ENCODE results near the gene ANKRD26. TPM values are rescaled to one million over a fixed set of nuclear protein-coding genes. Genes with fewer than 3 reads are reported as not detected.

ANKRD26 gene
- total and polyA plus RNA-seq, 2 of the 13 experiments (the other 11 are each of a cell fraction or from before 2014, with no cell fraction given), result 1.5 to 9.6 TPM

GRCh38 chr10:27099916-27100812 is at the start of gene ANKRD26 (continued):
- TF ChIP-seq, protein P1, sequence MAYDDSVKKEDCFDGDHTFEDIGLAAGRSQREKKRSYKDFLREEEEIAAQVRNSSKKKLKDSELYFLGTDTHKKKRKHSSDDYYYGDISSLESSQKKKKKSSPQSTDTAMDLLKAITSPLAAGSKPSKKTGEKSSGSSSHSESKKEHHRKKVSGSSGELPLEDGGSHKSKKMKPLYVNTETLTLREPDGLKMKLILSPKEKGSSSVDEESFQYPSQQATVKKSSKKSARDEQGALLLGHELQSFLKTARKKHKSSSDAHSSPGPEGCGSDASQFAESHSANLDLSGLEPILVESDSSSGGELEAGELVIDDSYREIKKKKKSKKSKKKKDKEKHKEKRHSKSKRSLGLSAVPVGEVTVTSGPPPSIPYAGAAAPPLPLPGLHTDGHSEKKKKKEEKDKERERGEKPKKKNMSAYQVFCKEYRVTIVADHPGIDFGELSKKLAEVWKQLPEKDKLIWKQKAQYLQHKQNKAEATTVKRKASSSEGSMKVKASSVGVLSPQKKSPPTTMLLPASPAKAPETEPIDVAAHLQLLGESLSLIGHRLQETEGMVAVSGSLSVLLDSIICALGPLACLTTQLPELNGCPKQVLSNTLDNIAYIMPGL (CRISPR knock-in tag; IDR thresholded peaks at IDR 0.05; ENCODE audit: borderline replicate concordance in 1 of 2, low read depth in 1 of 2), result peak; percentile 68 to 79; a peak in 2 of 4 replicates
- TF ChIP-seq GLMP (CRISPR knock-in tag; IDR thresholded peaks at IDR 0.05; ENCODE audit: borderline replicate concordance) (no peak), KLF13 (CRISPR knock-in tag; IDR thresholded peaks at IDR 0.05) (no peak), ZNF274 (CRISPR knock-in tag; IDR thresholded peaks at IDR 0.05) (peak; percentile 30; the same call in 1 of the 2 replicates), RFXAP (CRISPR knock-in tag; IDR thresholded peaks at IDR 0.05; ENCODE audit: borderline replicate concordance) (peak; percentile 49; the same call in 1 of the 2 replicates), ZNF160 (CRISPR knock-in tag; IDR thresholded peaks at IDR 0.05) (peak; percentile 60; the same call in 1 of the 2 replicates), TSC22D2 (CRISPR knock-in tag; IDR thresholded peaks at IDR 0.05; ENCODE audit: borderline replicate concordance) (no peak), HNRNPH1 (optimal IDR thresholded peaks at IDR 0.05; ENCODE audit: low read depth, low read length) (no peak), ZNF83 (CRISPR knock-in tag; IDR thresholded peaks at IDR 0.05; ENCODE audit: borderline replicate concordance) (peak; percentile 46; the same call in 1 of the 2 replicates), SUZ12 (IDR thresholded peaks at IDR 0.05; ENCODE audit: low read depth, low read length) (no peak), ZBTB46 (CRISPR knock-in tag; IDR thresholded peaks at IDR 0.05; ENCODE audit: borderline replicate concordance) (no peak), MATR3 (CRISPR knock-in tag; IDR thresholded peaks at IDR 0.05) (no peak), SRSF9 (IDR thresholded peaks at IDR 0.05; ENCODE audit: borderline replicate concordance, insufficient read depth, low read depth, low read length, poor library complexity, severe bottlenecking) (no peak), ZNF598 (CRISPR knock-in tag; IDR thresholded peaks at IDR 0.05; ENCODE audit: borderline replicate concordance) (no peak; the same call in 1 of the 2 replicates), ZBTB37 (CRISPR knock-in tag; IDR thresholded peaks at IDR 0.05) (no peak), GFI1 (CRISPR knock-in tag; IDR thresholded peaks at IDR 0.05; ENCODE audit: borderline replicate concordance) (no peak; the same call in 1 of the 2 replicates), ZNF567 (CRISPR knock-in tag; IDR thresholded peaks at IDR 0.05; ENCODE audit: borderline replicate concordance) (0 out of 2 replicates have a peak, but pooled peaks have one; percentile 29), ZNF460 (CRISPR knock-in tag; IDR thresholded peaks at IDR 0.05; ENCODE audit: borderline replicate concordance) (no peak), ZNF251 (CRISPR knock-in tag; IDR thresholded peaks at IDR 0.05) (no peak)
- TF ChIP-seq, protein P2, sequence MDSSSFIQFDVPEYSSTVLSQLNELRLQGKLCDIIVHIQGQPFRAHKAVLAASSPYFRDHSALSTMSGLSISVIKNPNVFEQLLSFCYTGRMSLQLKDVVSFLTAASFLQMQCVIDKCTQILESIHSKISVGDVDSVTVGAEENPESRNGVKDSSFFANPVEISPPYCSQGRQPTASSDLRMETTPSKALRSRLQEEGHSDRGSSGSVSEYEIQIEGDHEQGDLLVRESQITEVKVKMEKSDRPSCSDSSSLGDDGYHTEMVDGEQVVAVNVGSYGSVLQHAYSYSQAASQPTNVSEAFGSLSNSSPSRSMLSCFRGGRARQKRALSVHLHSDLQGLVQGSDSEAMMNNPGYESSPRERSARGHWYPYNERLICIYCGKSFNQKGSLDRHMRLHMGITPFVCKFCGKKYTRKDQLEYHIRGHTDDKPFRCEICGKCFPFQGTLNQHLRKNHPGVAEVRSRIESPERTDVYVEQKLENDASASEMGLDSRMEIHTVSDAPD (CRISPR knock-in tag; IDR thresholded peaks at IDR 0.05), result no peak
